Measurements from ENCODE around the gene PTPRF.

Gene PTPRF

DNA sequence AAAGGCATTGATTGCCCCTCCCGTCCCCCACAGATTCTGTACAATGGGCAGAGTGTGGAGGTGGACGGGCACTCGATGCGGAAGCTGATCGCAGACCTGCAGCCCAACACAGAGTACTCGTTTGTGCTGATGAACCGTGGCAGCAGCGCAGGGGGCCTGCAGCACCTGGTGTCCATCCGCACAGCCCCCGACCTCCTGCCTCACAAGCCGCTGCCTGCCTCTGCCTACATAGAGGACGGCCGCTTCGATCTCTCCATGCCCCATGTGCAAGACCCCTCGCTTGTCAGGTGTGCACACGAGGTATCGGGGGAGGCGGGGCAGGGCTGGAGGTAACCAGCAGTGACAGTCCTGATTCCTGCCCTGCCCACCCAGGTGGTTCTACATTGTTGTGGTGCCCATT is 74.5 kb downstream of the PTPRF start:
- H3K36me3 ChIP-seq (ENCODE audit: insufficient read depth, low read length) = no peaks in the 10 kb centered on the region
- no peaks in the 10 kb centered on the region for H3K9me3 ChIP-seq (ENCODE audit: insufficient read depth, low read length, severe bottlenecking)
- TF ChIP-seq, protein P1, sequence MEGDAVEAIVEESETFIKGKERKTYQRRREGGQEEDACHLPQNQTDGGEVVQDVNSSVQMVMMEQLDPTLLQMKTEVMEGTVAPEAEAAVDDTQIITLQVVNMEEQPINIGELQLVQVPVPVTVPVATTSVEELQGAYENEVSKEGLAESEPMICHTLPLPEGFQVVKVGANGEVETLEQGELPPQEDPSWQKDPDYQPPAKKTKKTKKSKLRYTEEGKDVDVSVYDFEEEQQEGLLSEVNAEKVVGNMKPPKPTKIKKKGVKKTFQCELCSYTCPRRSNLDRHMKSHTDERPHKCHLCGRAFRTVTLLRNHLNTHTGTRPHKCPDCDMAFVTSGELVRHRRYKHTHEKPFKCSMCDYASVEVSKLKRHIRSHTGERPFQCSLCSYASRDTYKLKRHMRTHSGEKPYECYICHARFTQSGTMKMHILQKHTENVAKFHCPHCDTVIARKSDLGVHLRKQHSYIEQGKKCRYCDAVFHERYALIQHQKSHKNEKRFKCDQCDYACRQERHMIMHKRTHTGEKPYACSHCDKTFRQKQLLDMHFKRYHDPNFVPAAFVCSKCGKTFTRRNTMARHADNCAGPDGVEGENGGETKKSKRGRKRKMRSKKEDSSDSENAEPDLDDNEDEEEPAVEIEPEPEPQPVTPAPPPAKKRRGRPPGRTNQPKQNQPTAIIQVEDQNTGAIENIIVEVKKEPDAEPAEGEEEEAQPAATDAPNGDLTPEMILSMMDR (IDR thresholded peaks at IDR 0.05; ENCODE audit: borderline replicate concordance, extremely low read depth, low read length, poor library complexity, severe bottlenecking) = no peak
- TF ChIP-seq EZH2 (IDR thresholded peaks at IDR 0.05; ENCODE audit: borderline replicate concordance, low read depth, low read length, severe bottlenecking) = no peak
- no peak for DNase-seq
- no peak for ATAC-seq (ENCODE audit: insufficient read depth, low read depth)
- H4K20me1 ChIP-seq (ENCODE audit: insufficient read depth, low read length) = no peaks in the 10 kb centered on the region
- H2AFZ ChIP-seq (ENCODE audit: low read depth, low read length) = no peak overlapping the region
- no peak overlapping the region for H3K27ac ChIP-seq (ENCODE audit: low read length)
- no peak overlapping the region for H3K4me3 ChIP-seq (ENCODE audit: low read depth in 1 of 2, low read length in 2 of 2)
- no peak overlapping the region for H3K9ac ChIP-seq (ENCODE audit: low read depth, low read length)
- no peaks in the 10 kb centered on the region for H3K79me2 ChIP-seq (ENCODE audit: insufficient read depth, low read length)
- H3K4me1 ChIP-seq (ENCODE audit: insufficient read depth, low read length) = no peaks in the 10 kb centered on the region
- no peak overlapping the region for H3K4me2 ChIP-seq (ENCODE audit: insufficient read depth, low read length)
- H3K27me3 ChIP-seq (ENCODE audit: insufficient read depth, low read length, poor library complexity) = no peaks in the 10 kb centered on the region

DNA sequence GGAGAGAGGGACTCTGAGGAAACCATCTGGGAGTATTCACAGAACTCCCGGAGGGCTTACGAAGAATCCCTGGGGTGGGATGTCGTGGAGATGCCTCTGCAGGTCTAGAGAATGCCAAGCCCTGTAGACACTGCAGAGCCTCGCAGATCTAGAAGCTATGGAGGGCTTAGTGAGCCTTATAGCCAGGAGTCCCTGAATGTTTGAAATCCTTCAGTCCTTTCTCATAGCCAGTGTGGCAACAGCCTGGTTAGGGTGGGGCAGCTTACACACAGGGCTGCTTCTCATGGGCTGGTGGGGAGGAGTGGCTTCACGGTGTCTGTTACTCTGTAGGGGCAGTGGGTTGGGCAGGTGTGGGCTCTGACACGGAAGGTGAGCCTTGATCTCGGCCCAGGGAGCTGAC is 75.1 kb downstream of the PTPRF start:
- Histone ChIP-seq H3K9me3 (ENCODE audit: insufficient read depth, low read length, severe bottlenecking) (no peaks in the 10 kb centered on the region), H3K4me1 (ENCODE audit: insufficient read depth, low read length) (no peaks in the 10 kb centered on the region), H3K27ac (ENCODE audit: low read length) (no peak overlapping the region), H3K27me3 (ENCODE audit: insufficient read depth, low read length, poor library complexity) (no peaks in the 10 kb centered on the region), H2AFZ (ENCODE audit: low read depth, low read length) (no peak overlapping the region), H3K36me3 (ENCODE audit: insufficient read depth, low read length) (no peaks in the 10 kb centered on the region), H3K9ac (ENCODE audit: low read depth, low read length) (no peak overlapping the region), H3K4me3 (ENCODE audit: low read depth in 1 of 2, low read length in 2 of 2) (no peak overlapping the region), H3K4me2 (ENCODE audit: insufficient read depth, low read length) (no peak overlapping the region), H4K20me1 (ENCODE audit: insufficient read depth, low read length) (no peaks in the 10 kb centered on the region), H3K79me2 (ENCODE audit: insufficient read depth, low read length) (no peaks in the 10 kb centered on the region)
- ATAC-seq (ENCODE audit: insufficient read depth, low read depth) (no peak), DNase-seq (no peak)
- no peak for TF ChIP-seq EZH2 (IDR thresholded peaks at IDR 0.05; ENCODE audit: borderline replicate concordance, low read depth, low read length, severe bottlenecking)
- TF ChIP-seq, protein P1 (IDR thresholded peaks at IDR 0.05; ENCODE audit: borderline replicate concordance, extremely low read depth, low read length, poor library complexity, severe bottlenecking) = no peak

DNA sequence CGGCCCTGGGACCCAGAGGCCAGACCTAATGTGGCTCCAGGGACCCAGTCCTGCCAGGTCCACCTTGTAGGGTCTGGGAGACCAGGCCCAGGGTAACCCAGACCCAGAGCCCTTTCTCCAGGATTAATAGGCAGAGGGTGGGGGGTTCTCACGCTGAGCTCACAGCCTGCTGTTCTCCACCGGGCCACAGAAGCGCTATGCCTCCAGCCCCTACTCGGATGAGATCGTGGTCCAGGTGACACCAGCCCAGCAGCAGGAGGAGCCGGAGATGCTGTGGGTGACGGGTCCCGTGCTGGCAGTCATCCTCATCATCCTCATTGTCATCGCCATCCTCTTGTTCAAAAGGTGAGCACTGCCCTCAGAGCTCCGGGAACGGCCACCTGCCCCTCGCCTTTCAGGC is 75.9 kb downstream of the PTPRF start:
- H3K27me3 ChIP-seq (ENCODE audit: insufficient read depth, low read length, poor library complexity) = no peaks in the 10 kb centered on the region
- no peak overlapping the region for H3K4me2 ChIP-seq (ENCODE audit: insufficient read depth, low read length)
- no peak overlapping the region for H3K4me3 ChIP-seq (ENCODE audit: low read depth in 1 of 2, low read length in 2 of 2)
- no peaks in the 10 kb centered on the region for H3K9me3 ChIP-seq (ENCODE audit: insufficient read depth, low read length, severe bottlenecking)
- ATAC-seq (ENCODE audit: insufficient read depth, low read depth) (no peak), DNase-seq (no peak)
- no peaks in the 10 kb centered on the region for H4K20me1 ChIP-seq (ENCODE audit: insufficient read depth, low read length)
- no peak overlapping the region for H2AFZ ChIP-seq (ENCODE audit: low read depth, low read length)
- H3K36me3 ChIP-seq (ENCODE audit: insufficient read depth, low read length) = no peaks in the 10 kb centered on the region
- H3K27ac ChIP-seq (ENCODE audit: low read length) = no peak overlapping the region
- no peaks in the 10 kb centered on the region for H3K4me1 ChIP-seq (ENCODE audit: insufficient read depth, low read length)
- no peak overlapping the region for H3K9ac ChIP-seq (ENCODE audit: low read depth, low read length)
- H3K79me2 ChIP-seq (ENCODE audit: insufficient read depth, low read length) = no peaks in the 10 kb centered on the region
- TF ChIP-seq, protein P1 (IDR thresholded peaks at IDR 0.05; ENCODE audit: borderline replicate concordance, extremely low read depth, low read length, poor library complexity, severe bottlenecking) = no peak
- no peak for TF ChIP-seq EZH2 (IDR thresholded peaks at IDR 0.05; ENCODE audit: borderline replicate concordance, low read depth, low read length, severe bottlenecking)

GRCh38 chr1:43608827-43609226 is 78.1 kb downstream of the PTPRF start:
- ATAC-seq (ENCODE audit: insufficient read depth, low read depth) = no peak

More at GRCh38 chr1:43608827-43609226, 78.1 kb downstream of the PTPRF start:
- Histone ChIP-seq H3K4me2 (ENCODE audit: insufficient read depth, low read length) (no peak overlapping the region), H3K79me2 (ENCODE audit: insufficient read depth, low read length) (no peaks in the 10 kb centered on the region), H3K9me3 (ENCODE audit: insufficient read depth, low read length, severe bottlenecking) (no peaks in the 10 kb centered on the region), H3K27ac (ENCODE audit: low read length) (no peak overlapping the region), H3K4me1 (ENCODE audit: insufficient read depth, low read length) (no peaks in the 10 kb centered on the region), H3K36me3 (ENCODE audit: insufficient read depth, low read length) (no peaks in the 10 kb centered on the region), H2AFZ (ENCODE audit: low read depth, low read length) (no peak overlapping the region), H3K27me3 (ENCODE audit: insufficient read depth, low read length, poor library complexity) (no peaks in the 10 kb centered on the region), H4K20me1 (ENCODE audit: insufficient read depth, low read length) (no peaks in the 10 kb centered on the region), H3K9ac (ENCODE audit: low read depth, low read length) (no peak overlapping the region), H3K4me3 (ENCODE audit: low read depth in 1 of 2, low read length in 2 of 2) (no peak overlapping the region)
- no peak for DNase-seq
- TF ChIP-seq, protein P1 (IDR thresholded peaks at IDR 0.05; ENCODE audit: borderline replicate concordance, extremely low read depth, low read length, poor library complexity, severe bottlenecking) = no peak
- no peak for TF ChIP-seq EZH2 (IDR thresholded peaks at IDR 0.05; ENCODE audit: borderline replicate concordance, low read depth, low read length, severe bottlenecking)
